Upper lobe of right lung (tissue), 1 donor: ENCODE measurements around the gene BTNL2. TPM values are rescaled to one million over a fixed set of nuclear protein-coding genes. Genes with fewer than 3 reads are reported as not detected.

Experiments used
- ATAC-seq: fragments of 200-7000 bp; cut with Tn5 transposase; one replicate; pipeline ENCODE4 v1.9.1; 2020; ENCODE audit warnings: mild to moderate bottlenecking, moderate library complexity
- DNase-seq: peaks from one replicate; pipeline ENCODE4 v3.0.0-alpha.2; 2020
- H3K27ac ChIP-seq: fragments of 200-600 bp; one replicate; pipeline ENCODE4 v1.8.0; 2022
- H3K27me3 ChIP-seq: fragments of 200-600 bp; one replicate; pipeline ENCODE4 v1.8.0; 2022; ENCODE audit warnings: mild to moderate bottlenecking
- H3K36me3 ChIP-seq: fragments of 200-600 bp; one replicate; pipeline ENCODE4 v1.8.0; 2022
- H3K4me1 ChIP-seq: fragments of 200-600 bp; one replicate; pipeline ENCODE4 v1.8.0; 2022
- H3K4me3 ChIP-seq: fragments of 200-600 bp; one replicate; pipeline ENCODE4 v1.8.0; 2022; ENCODE audit warnings: mild to moderate bottlenecking
- H3K9me3 ChIP-seq: fragments of 200-600 bp; one replicate; pipeline ENCODE4 v1.8.0; 2022
- intact Hi-C: fragments of 100-400 bp; cut with DNase I; formaldehyde crosslinking; loops from one replicate; pipeline ENCODE4 v1.11.0; 2022
- long read RNA-seq: library from polyadenylated mRNA; unstranded; transcript quantifications from one replicate; pipeline ENCODE4 v2.0.0, GENCODE V29; 2021
- total RNA-seq: library from RNA; stranded (reverse); fragmentation: NEBNext Ultra II Directional; extraction: Animal tissue kit (Norgen Biotek cat#: 25700); gene quantifications from one replicate; pipeline ENCODE4 v1.2.1, GENCODE V29; 2021
- TF ChIP-seq, protein P1 (sequence below): fragments of 200-600 bp; IDR thresholded peaks from one replicate; pipeline ENCODE4 v1.8.0; 2022; ENCODE audit warnings: antibody characterized with exemption
- donor health status: DM: no; HTN: yes; CAD: no; lungs with severe emphysema.

Gene BTNL2, protein sequence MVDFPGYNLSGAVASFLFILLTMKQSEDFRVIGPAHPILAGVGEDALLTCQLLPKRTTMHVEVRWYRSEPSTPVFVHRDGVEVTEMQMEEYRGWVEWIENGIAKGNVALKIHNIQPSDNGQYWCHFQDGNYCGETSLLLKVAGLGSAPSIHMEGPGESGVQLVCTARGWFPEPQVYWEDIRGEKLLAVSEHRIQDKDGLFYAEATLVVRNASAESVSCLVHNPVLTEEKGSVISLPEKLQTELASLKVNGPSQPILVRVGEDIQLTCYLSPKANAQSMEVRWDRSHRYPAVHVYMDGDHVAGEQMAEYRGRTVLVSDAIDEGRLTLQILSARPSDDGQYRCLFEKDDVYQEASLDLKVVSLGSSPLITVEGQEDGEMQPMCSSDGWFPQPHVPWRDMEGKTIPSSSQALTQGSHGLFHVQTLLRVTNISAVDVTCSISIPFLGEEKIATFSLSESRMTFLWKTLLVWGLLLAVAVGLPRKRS
- not detected for total RNA-seq
- long read RNA-seq: 0 reads

DNA sequence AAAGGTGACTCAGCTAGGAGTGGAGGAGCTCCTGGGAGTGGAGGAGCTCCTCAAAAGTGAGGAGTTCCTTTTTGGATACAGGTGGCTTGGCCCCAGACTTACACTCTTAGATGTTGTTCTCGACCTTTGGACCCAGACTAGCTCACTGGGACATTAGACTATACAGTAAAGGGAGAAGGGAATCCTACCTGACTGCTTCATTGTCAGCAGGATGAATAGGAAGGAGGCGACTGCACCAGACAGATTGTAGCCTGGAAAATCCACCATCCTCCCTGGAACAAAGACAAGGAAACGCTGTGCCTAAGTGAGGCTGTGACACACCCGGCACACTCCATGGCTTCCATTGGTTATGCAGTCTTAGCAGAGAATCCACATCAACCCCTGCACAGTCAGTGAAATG, at the start of gene BTNL2:
Gene BTNL2, minus strand, starts transcription at position 325 of the 400 bp plus-strand sequence. Its CDS starts 58 bp downstream, at position 267.
- intact Hi-C loops: no loop called here
- DNase-seq: no peak
- Histone ChIP-seq H3K4me1 (no peaks in the 10 kb centered on the region), H3K9me3 (no peaks in the 10 kb centered on the region), H3K4me3 (no peak within 1 kb of the TSS), H3K27me3 (peaks cover 55% of the 10 kb centered on the region), H3K27ac (no peak within 1 kb of the TSS), H3K36me3 (no peaks in the 10 kb centered on the region)
- ATAC-seq: no peak
- TF ChIP-seq, protein P1, sequence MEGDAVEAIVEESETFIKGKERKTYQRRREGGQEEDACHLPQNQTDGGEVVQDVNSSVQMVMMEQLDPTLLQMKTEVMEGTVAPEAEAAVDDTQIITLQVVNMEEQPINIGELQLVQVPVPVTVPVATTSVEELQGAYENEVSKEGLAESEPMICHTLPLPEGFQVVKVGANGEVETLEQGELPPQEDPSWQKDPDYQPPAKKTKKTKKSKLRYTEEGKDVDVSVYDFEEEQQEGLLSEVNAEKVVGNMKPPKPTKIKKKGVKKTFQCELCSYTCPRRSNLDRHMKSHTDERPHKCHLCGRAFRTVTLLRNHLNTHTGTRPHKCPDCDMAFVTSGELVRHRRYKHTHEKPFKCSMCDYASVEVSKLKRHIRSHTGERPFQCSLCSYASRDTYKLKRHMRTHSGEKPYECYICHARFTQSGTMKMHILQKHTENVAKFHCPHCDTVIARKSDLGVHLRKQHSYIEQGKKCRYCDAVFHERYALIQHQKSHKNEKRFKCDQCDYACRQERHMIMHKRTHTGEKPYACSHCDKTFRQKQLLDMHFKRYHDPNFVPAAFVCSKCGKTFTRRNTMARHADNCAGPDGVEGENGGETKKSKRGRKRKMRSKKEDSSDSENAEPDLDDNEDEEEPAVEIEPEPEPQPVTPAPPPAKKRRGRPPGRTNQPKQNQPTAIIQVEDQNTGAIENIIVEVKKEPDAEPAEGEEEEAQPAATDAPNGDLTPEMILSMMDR: no peak

DNA sequence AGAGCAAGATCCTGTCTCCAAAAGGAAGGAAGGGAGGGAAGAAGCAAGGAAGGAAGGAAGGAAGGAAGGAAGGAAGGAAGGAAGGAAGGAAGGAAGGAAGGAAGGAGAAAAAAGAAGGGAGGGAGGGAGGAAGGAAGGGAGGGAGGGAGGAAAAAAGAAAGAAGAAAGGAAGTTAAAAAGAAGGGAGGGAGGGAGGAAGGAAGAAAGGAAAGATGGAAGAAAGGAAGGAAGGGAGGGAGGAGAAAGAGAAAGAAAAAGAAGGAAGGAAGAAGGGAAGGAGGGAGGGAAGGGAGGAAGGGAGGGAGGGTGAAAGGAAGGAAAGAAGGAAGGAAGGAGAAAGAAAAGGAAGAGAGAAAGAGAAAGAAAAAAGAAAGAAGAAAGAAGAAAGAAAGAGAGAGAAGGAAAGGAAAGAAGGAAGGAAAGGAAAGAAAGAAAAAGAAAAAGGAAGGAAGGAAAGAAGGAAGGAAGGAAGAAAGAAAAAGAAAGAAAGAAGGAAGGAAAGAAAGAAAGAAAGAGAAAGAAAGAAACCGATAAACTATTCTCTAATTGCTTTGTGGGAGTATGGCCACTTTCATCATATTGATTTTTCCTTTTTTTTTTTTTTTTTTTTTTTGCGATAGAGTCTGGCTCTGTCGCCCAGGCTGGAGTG, 42.2 kb upstream of the BTNL2 start:
- Histone ChIP-seq H3K36me3 (peaks cover 5% of the 10 kb centered on the region), H3K4me3 (no peak overlapping the region), H3K9me3 (no peaks in the 10 kb centered on the region), H3K4me1 (no peaks in the 10 kb centered on the region), H3K27me3 (no peaks in the 10 kb centered on the region), H3K27ac (no peak overlapping the region)
- intact Hi-C loops: no loop called here
- TF ChIP-seq, protein P1: no peak
- DNase-seq (no peak), ATAC-seq (no peak)

DNA sequence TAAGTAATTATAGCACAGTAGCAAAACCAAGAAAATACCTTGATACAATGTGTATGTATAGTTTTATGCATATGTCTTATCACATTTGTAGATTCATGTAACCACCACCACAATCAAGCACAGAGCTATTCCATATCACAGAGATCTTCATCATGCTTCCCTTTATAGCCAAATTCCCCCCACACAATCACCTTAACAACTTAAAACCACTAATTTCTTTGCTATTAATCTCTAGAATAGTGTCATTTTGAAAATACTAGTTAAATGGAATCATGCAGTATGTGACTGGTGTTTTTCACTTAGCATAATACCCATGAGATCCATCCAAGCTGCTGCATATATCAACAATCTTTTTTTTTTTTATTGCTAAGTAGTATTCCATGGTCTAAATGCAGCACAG, 41.0 kb upstream of the BTNL2 start:
- intact Hi-C loops: no loop called here
- peaks cover 17% of the 10 kb centered on the region for H3K36me3 ChIP-seq
- H3K27ac ChIP-seq: no peak overlapping the region
- TF ChIP-seq, protein P1: no peak
- H3K9me3 ChIP-seq: no peaks in the 10 kb centered on the region
- ATAC-seq (no peak), DNase-seq (no peak)
- H3K4me1 ChIP-seq: no peaks in the 10 kb centered on the region
- no peak overlapping the region for H3K4me3 ChIP-seq
- H3K27me3 ChIP-seq: no peaks in the 10 kb centered on the region

DNA sequence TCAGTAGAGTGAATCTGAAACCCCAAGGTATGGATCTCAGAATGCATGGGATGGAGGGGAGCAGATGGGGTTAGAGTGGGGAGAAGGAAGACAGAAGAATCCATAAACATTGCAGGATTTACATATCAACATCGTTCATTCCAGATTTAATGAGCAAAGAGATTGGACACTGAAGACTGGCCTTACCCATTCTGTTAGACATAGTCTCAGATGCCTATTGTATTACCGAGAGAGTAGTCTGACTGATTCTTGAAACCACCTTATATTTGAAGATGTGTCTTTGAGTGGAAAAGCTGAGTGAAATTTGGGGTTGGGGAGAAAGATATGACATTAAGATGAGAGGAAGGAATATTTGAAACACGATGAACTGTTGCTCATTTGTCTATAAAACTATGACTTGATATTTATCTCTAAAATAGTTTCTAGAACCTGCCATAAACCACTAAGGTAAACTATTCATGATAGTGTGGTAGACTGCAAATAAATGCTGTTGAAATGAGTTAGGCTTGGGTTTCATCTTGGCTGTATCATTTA, 38.4 kb upstream of the BTNL2 start:
- no peaks in the 10 kb centered on the region for H3K27me3 ChIP-seq
- H3K4me3 ChIP-seq: no peak overlapping the region
- H3K9me3 ChIP-seq: no peaks in the 10 kb centered on the region
- no peaks in the 10 kb centered on the region for H3K4me1 ChIP-seq
- no peak overlapping the region for H3K27ac ChIP-seq
- ATAC-seq (no peak), DNase-seq (no peak)
- peaks cover 24% of the 10 kb centered on the region for H3K36me3 ChIP-seq
- TF ChIP-seq, protein P1: no peak
- intact Hi-C loops: no loop called here

DNA sequence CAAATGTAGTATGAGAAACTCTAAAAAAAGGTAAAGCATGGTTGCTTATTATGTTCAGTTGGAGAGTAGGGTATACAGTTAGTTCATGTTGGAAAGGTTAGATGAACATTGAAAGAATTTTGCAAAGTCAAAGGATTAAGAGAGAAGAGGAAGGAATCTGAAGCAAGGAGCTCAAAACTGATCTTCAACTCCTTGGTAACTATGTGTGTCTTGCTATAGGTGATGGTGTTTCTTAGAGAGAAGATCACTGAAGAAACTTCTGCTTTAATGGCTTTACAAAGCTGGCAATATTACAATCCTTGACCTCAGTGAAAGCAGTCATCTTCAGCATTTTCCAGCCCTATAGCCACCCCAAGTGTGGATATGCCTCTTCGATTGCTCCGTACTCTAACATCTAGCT, 37.5 kb upstream of the BTNL2 start:
- Histone ChIP-seq H3K4me3 (no peak overlapping the region), H3K36me3 (peaks cover 24% of the 10 kb centered on the region), H3K27me3 (no peaks in the 10 kb centered on the region), H3K4me1 (peaks cover under 1% of the 10 kb centered on the region), H3K27ac (no peak overlapping the region), H3K9me3 (no peaks in the 10 kb centered on the region)
- TF ChIP-seq, protein P1: no peak
- ATAC-seq (no peak), DNase-seq (no peak)
- intact Hi-C loops: no loop called here
